ENCODE data around the gene AKIP1.

Gene AKIP1

GRCh38 chr11:8911029-8911823, at the start of gene AKIP1:
Gene AKIP1 (plus strand): TSS chr11:8911189. CDS start chr11:8911450, 261 bp downstream.
- Histone ChIP-seq H3K27me3 (ENCODE audit: control insufficient read depth in 1 of 2, insufficient read depth in 2 of 2, low read length in 2 of 2) (no peaks in the 10 kb centered on the region), H3K4me3 (ENCODE audit: low read length in 2 of 2) (peak within 1 kb of the TSS; percentile 89 to 93), H3K9ac (ENCODE audit: low read length in 2 of 2) (peak within 1 kb of the TSS; percentile 87 to 89), H3K36me3 (ENCODE audit: control insufficient read depth in 2 of 2, insufficient read depth in 2 of 2, low read length in 2 of 2) (no peaks in the 10 kb centered on the region), H3K9me3 (ENCODE audit: control insufficient read depth in 2 of 2, low read length in 2 of 2) (no peaks in the 10 kb centered on the region), H3K4me1 (ENCODE audit: control insufficient read depth, insufficient read depth, low read length) (peaks cover 27% of the 10 kb centered on the region), H3K27ac (ENCODE audit: low read length) (peak within 1 kb of the TSS; percentile 93)

- H3K27me3 ChIP-seq (ENCODE audit: control insufficient read depth in 1 of 2, insufficient read depth in 2 of 2, low read length in 2 of 2): no peaks in the 10 kb centered on the region
- no peaks in the 10 kb centered on the region for H3K9me3 ChIP-seq (ENCODE audit: control insufficient read depth in 2 of 2, low read length in 2 of 2)
- H3K27ac ChIP-seq (ENCODE audit: low read length): no peak overlapping the region
- peaks cover 4% of the 10 kb centered on the region for H3K4me1 ChIP-seq (ENCODE audit: control insufficient read depth, insufficient read depth, low read length)
- H3K4me3 ChIP-seq (ENCODE audit: low read length in 2 of 2): no peak overlapping the region
- no peaks in the 10 kb centered on the region for H3K36me3 ChIP-seq (ENCODE audit: control insufficient read depth in 2 of 2, insufficient read depth in 2 of 2, low read length in 2 of 2)
- H3K9ac ChIP-seq (ENCODE audit: low read length in 2 of 2): no peak overlapping the region
Observed at GRCh38 chr11:8863838-8864237, 47.2 kb upstream of the AKIP1 start.

GRCh38 chr11:8865304-8865703, 45.7 kb upstream of the AKIP1 start:
- no peaks in the 10 kb centered on the region for H3K9me3 ChIP-seq (ENCODE audit: control insufficient read depth in 2 of 2, low read length in 2 of 2)
- H3K4me1 ChIP-seq (ENCODE audit: control insufficient read depth, insufficient read depth, low read length): peaks cover 6% of the 10 kb centered on the region
- H3K9ac ChIP-seq (ENCODE audit: low read length in 2 of 2): no peak overlapping the region
- no peaks in the 10 kb centered on the region for H3K27me3 ChIP-seq (ENCODE audit: control insufficient read depth in 1 of 2, insufficient read depth in 2 of 2, low read length in 2 of 2)
- H3K4me3 ChIP-seq (ENCODE audit: low read length in 2 of 2): no peak overlapping the region
- H3K36me3 ChIP-seq (ENCODE audit: control insufficient read depth in 2 of 2, insufficient read depth in 2 of 2, low read length in 2 of 2): no peaks in the 10 kb centered on the region
- no peak overlapping the region for H3K27ac ChIP-seq (ENCODE audit: low read length)

GRCh38 chr11:8867035-8867434, 44.0 kb upstream of the AKIP1 start:
- H3K27ac ChIP-seq (ENCODE audit: low read length): peak overlapping the region; percentile 18
- no peak overlapping the region for H3K4me3 ChIP-seq (ENCODE audit: low read length in 2 of 2)
- no peaks in the 10 kb centered on the region for H3K27me3 ChIP-seq (ENCODE audit: control insufficient read depth in 1 of 2, insufficient read depth in 2 of 2, low read length in 2 of 2)
- H3K4me1 ChIP-seq (ENCODE audit: control insufficient read depth, insufficient read depth, low read length): peaks cover 6% of the 10 kb centered on the region
- no peaks in the 10 kb centered on the region for H3K9me3 ChIP-seq (ENCODE audit: control insufficient read depth in 2 of 2, low read length in 2 of 2)
- no peak overlapping the region for H3K9ac ChIP-seq (ENCODE audit: low read length in 2 of 2)
- H3K36me3 ChIP-seq (ENCODE audit: control insufficient read depth in 2 of 2, insufficient read depth in 2 of 2, low read length in 2 of 2): no peaks in the 10 kb centered on the region

- Histone ChIP-seq H3K4me3 (ENCODE audit: low read length in 2 of 2) (no peak overlapping the region), H3K27ac (ENCODE audit: low read length) (peak overlapping the region; percentile 49), H3K4me1 (ENCODE audit: control insufficient read depth, insufficient read depth, low read length) (peaks cover 6% of the 10 kb centered on the region), H3K9me3 (ENCODE audit: control insufficient read depth in 2 of 2, low read length in 2 of 2) (no peaks in the 10 kb centered on the region), H3K36me3 (ENCODE audit: control insufficient read depth in 2 of 2, insufficient read depth in 2 of 2, low read length in 2 of 2) (no peaks in the 10 kb centered on the region), H3K27me3 (ENCODE audit: control insufficient read depth in 1 of 2, insufficient read depth in 2 of 2, low read length in 2 of 2) (no peaks in the 10 kb centered on the region), H3K9ac (ENCODE audit: low read length in 2 of 2) (no peak overlapping the region)
Observed at GRCh38 chr11:8867931-8868631, 42.9 kb upstream of the AKIP1 start.

GRCh38 chr11:8870411-8871170, 40.4 kb upstream of the AKIP1 start:
- no peaks in the 10 kb centered on the region for H3K9me3 ChIP-seq (ENCODE audit: control insufficient read depth in 2 of 2, low read length in 2 of 2)
- no peaks in the 10 kb centered on the region for H3K27me3 ChIP-seq (ENCODE audit: control insufficient read depth in 1 of 2, insufficient read depth in 2 of 2, low read length in 2 of 2)
- no peaks in the 10 kb centered on the region for H3K36me3 ChIP-seq (ENCODE audit: control insufficient read depth in 2 of 2, insufficient read depth in 2 of 2, low read length in 2 of 2)
- H3K4me3 ChIP-seq (ENCODE audit: low read length in 2 of 2): peak overlapping the region; percentile 83 to 85
- peak overlapping the region; percentile 72 for H3K27ac ChIP-seq (ENCODE audit: low read length)
- peak overlapping the region; percentile 37 to 71 for H3K9ac ChIP-seq (ENCODE audit: low read length in 2 of 2)
- peaks cover 6% of the 10 kb centered on the region for H3K4me1 ChIP-seq (ENCODE audit: control insufficient read depth, insufficient read depth, low read length)

- H3K9ac ChIP-seq (ENCODE audit: low read length in 2 of 2): peak overlapping the region; percentile 69 to 71
- H3K27ac ChIP-seq (ENCODE audit: low read length): peak overlapping the region; percentile 72
- H3K27me3 ChIP-seq (ENCODE audit: control insufficient read depth in 1 of 2, insufficient read depth in 2 of 2, low read length in 2 of 2): no peaks in the 10 kb centered on the region
- no peaks in the 10 kb centered on the region for H3K9me3 ChIP-seq (ENCODE audit: control insufficient read depth in 2 of 2, low read length in 2 of 2)
- peak overlapping the region; percentile 83 to 85 for H3K4me3 ChIP-seq (ENCODE audit: low read length in 2 of 2)
- no peaks in the 10 kb centered on the region for H3K36me3 ChIP-seq (ENCODE audit: control insufficient read depth in 2 of 2, insufficient read depth in 2 of 2, low read length in 2 of 2)
- peaks cover 6% of the 10 kb centered on the region for H3K4me1 ChIP-seq (ENCODE audit: control insufficient read depth, insufficient read depth, low read length)
Observed at GRCh38 chr11:8871171-8871775, 39.7 kb upstream of the AKIP1 start.

GRCh38 chr11:8871962-8872361, 39.0 kb upstream of the AKIP1 start:
- Histone ChIP-seq H3K9ac (ENCODE audit: low read length in 2 of 2) (no peak overlapping the region), H3K27ac (ENCODE audit: low read length) (peak overlapping the region; percentile 72), H3K36me3 (ENCODE audit: control insufficient read depth in 2 of 2, insufficient read depth in 2 of 2, low read length in 2 of 2) (no peaks in the 10 kb centered on the region), H3K9me3 (ENCODE audit: control insufficient read depth in 2 of 2, low read length in 2 of 2) (no peaks in the 10 kb centered on the region), H3K27me3 (ENCODE audit: control insufficient read depth in 1 of 2, insufficient read depth in 2 of 2, low read length in 2 of 2) (no peaks in the 10 kb centered on the region), H3K4me3 (ENCODE audit: low read length in 2 of 2) (peak overlapping the region; percentile 83 to 85), H3K4me1 (ENCODE audit: control insufficient read depth, insufficient read depth, low read length) (peaks cover 2% of the 10 kb centered on the region)

GRCh38 chr11:8873741-8874405, 37.1 kb upstream of the AKIP1 start:
- H3K27ac ChIP-seq (ENCODE audit: low read length): peak overlapping the region; percentile 13
- no peaks in the 10 kb centered on the region for H3K36me3 ChIP-seq (ENCODE audit: control insufficient read depth in 2 of 2, insufficient read depth in 2 of 2, low read length in 2 of 2)
- peak overlapping the region in 1 of 2 donors; percentile 24 for H3K4me3 ChIP-seq (ENCODE audit: low read length in 2 of 2)
- no peaks in the 10 kb centered on the region for H3K27me3 ChIP-seq (ENCODE audit: control insufficient read depth in 1 of 2, insufficient read depth in 2 of 2, low read length in 2 of 2)
- H3K9ac ChIP-seq (ENCODE audit: low read length in 2 of 2): no peak overlapping the region
- no peaks in the 10 kb centered on the region for H3K9me3 ChIP-seq (ENCODE audit: control insufficient read depth in 2 of 2, low read length in 2 of 2)
- peaks cover 2% of the 10 kb centered on the region for H3K4me1 ChIP-seq (ENCODE audit: control insufficient read depth, insufficient read depth, low read length)

GRCh38 chr11:8878771-8879170, 32.2 kb upstream of the AKIP1 start:
- Histone ChIP-seq H3K4me1 (ENCODE audit: control insufficient read depth, insufficient read depth, low read length) (no peaks in the 10 kb centered on the region), H3K9ac (ENCODE audit: low read length in 2 of 2) (no peak overlapping the region), H3K27ac (ENCODE audit: low read length) (no peak overlapping the region), H3K36me3 (ENCODE audit: control insufficient read depth in 2 of 2, insufficient read depth in 2 of 2, low read length in 2 of 2) (no peaks in the 10 kb centered on the region), H3K9me3 (ENCODE audit: control insufficient read depth in 2 of 2, low read length in 2 of 2) (no peaks in the 10 kb centered on the region), H3K27me3 (ENCODE audit: control insufficient read depth in 1 of 2, insufficient read depth in 2 of 2, low read length in 2 of 2) (no peaks in the 10 kb centered on the region), H3K4me3 (ENCODE audit: low read length in 2 of 2) (no peak overlapping the region)

All from stomach smooth muscle (tissue), 2 donors.